A549 (cell line): Measurements from ENCODE around the gene CHST11. TPM values are rescaled to one million over a fixed set of nuclear protein-coding genes. Genes with fewer than 3 reads are reported as not detected.

Experiments
- ATAC-seq, 2 experiments: fragments of 200-7000 bp in 1 of 2; fragments of >200 bp in 1 of 2; cut with Nextera tagmentation in 1 of 2; cut with Tn5 transposase in 1 of 2; 3 replicates each; pipeline versions ENCODE4 v1.8.0 to v1.9.1; 2018 to 2020; ENCODE audit warnings: mild to moderate bottlenecking in 1 of 2, moderate library complexity in 1 of 2
- CTCF ChIA-PET: fragments of 300-600 bp; sonication (Branson Sonifier 250); formaldehyde crosslinking; extraction: SDS; loops from one replicate; lab custom pipeline; 2021; ENCODE audit warnings: antibody characterized with exemption, inconsistent platforms; lab: Yijun Ruan, JAX
- POLR2A ChIA-PET: fragments of 350-600 bp; formaldehyde crosslinking; extraction: SDS; loops from one replicate; lab custom pipeline; 2021; ENCODE audit warnings: antibody characterized with exemption, inconsistent platforms; lab: Yijun Ruan, JAX
- DNase-seq, 2 experiments: peaks; one replicate each; pipeline versions ENCODE4 v3.0.0 to v3.0.0-alpha.2; 2011 to 2016; ENCODE audit warnings: low read depth in 1 of 2, low spot score in 1 of 2
- FAIRE-seq: peaks from 2 replicates; lab custom pipeline; 2011; peaks lifted over from hg19 to GRCh38; lab: Jason Lieb, UNC
- H3K27ac ChIP-seq, 2 experiments: fragments of >200 bp; sonication (Bioruptor Twin); formaldehyde crosslinking; 3 replicates each; pipeline ENCODE4 v1.5.1; 2016 to 2017
- H3K4me1 ChIP-seq: fragments of >200 bp; sonication (Bioruptor Twin); formaldehyde crosslinking; 3 replicates; pipeline ENCODE4 v1.6.1; 2016
- H3K4me2 ChIP-seq: fragments of >200 bp; sonication (Bioruptor Twin); formaldehyde crosslinking; 3 replicates; pipeline ENCODE4 v1.6.1; 2016
- H3K4me3 ChIP-seq: fragments of >200 bp; sonication (Bioruptor Twin); formaldehyde crosslinking; 3 replicates; pipeline ENCODE4 v1.5.1; 2016
- H3K9me3 ChIP-seq: fragments of >200 bp; sonication (Bioruptor Twin); formaldehyde crosslinking; 3 replicates; pipeline ENCODE4 v1.6.1; 2016
- BHLHE40 ChIP-seq: IDR thresholded peaks from 2 replicates; pipeline ENCODE4 v1.6.1; 2012; ENCODE audit warnings: low read depth, low read length, inconsistent platforms
- CBX2 ChIP-seq: fragments of 200-600 bp; sonication (generic); IDR thresholded peaks from 2 replicates; pipeline ENCODE4 v1.6.1; 2016; ENCODE audit warnings: low read depth, mild to moderate bottlenecking, borderline replicate concordance
- EHMT2 ChIP-seq: fragments of 200-600 bp; sonication (generic); IDR thresholded peaks from 2 replicates; pipeline ENCODE4 v1.6.1; 2016; ENCODE audit warnings: antibody characterized with exemption, low read depth, mild to moderate bottlenecking, moderate library complexity
- FOXS1 ChIP-seq: fragments of 250-450 bp; sonication (Bioruptor Pico); IDR thresholded peaks from 2 replicates; pipeline ENCODE4 v1.5.0; 2020; ENCODE audit warnings: mild to moderate bottlenecking, moderate library complexity
- GATA3 ChIP-seq: IDR thresholded peaks from 2 replicates; pipeline ENCODE4 v1.6.1; 2012; ENCODE audit warnings: borderline replicate concordance
- HOXB13 ChIP-seq: fragments of 250-450 bp; sonication (Bioruptor Pico); IDR thresholded peaks from 2 replicates; pipeline ENCODE4 v1.5.0; 2020; ENCODE audit warnings: low read depth, mild to moderate bottlenecking, moderate library complexity
- JUNB ChIP-seq: fragments of >200 bp; sonication (Bioruptor Twin); formaldehyde crosslinking; IDR thresholded peaks from 2 replicates; pipeline ENCODE4 v1.6.1; 2016
- KDM1A ChIP-seq: fragments of 200-600 bp; sonication (generic); IDR thresholded peaks from 2 replicates; pipeline ENCODE4 v1.6.1; 2016; ENCODE audit warnings: low read depth, mild to moderate bottlenecking
- KDM5A ChIP-seq: fragments of 200-600 bp; sonication (generic); IDR thresholded peaks from 2 replicates; pipeline ENCODE4 v1.6.1; 2016; ENCODE audit warnings: antibody characterized with exemption, mild to moderate bottlenecking
- MAZ ChIP-seq: fragments of 150-350 bp; IDR thresholded peaks from 2 replicates; pipeline ENCODE4 v1.6.1; 2014; ENCODE audit warnings: antibody characterized with exemption, low read depth, low read length, borderline replicate concordance
- NFE2L2 ChIP-seq: fragments of 150-350 bp; conservative IDR thresholded peaks from 2 replicates; pipeline ENCODE4 v1.6.1; 2014; ENCODE audit warnings: low read length
- NR3C1 ChIP-seq: fragments of >200 bp; sonication (Bioruptor Twin); formaldehyde crosslinking; IDR thresholded peaks from 3 replicates; pipeline ENCODE4 v1.6.1; 2017
- PHF8 ChIP-seq: fragments of 200-600 bp; sonication (generic); IDR thresholded peaks from 2 replicates; pipeline ENCODE4 v1.6.1; 2016; ENCODE audit warnings: low read depth, mild to moderate bottlenecking, antibody characterized with exemption, moderate library complexity, borderline replicate concordance
- POLR2A ChIP-seq: IDR thresholded peaks from 2 replicates; pipeline ENCODE4 v1.6.1; 2012; ENCODE audit warnings: mild to moderate bottlenecking, low read length
- RCOR1 ChIP-seq: fragments of 150-350 bp; IDR thresholded peaks from 2 replicates; pipeline ENCODE4 v1.6.1; 2014; ENCODE audit warnings: antibody characterized with exemption, low read length, low read depth
- SREBF2 ChIP-seq: fragments of 450-650 bp; IDR thresholded peaks from 2 replicates; pipeline ENCODE4 v1.6.1; 2014; ENCODE audit warnings: mild to moderate bottlenecking, moderate library complexity
- TFCP2L1 ChIP-seq: fragments of 250-450 bp; sonication (Bioruptor Pico); IDR thresholded peaks from 2 replicates; pipeline ENCODE4 v1.5.0; 2021; ENCODE audit warnings: mild to moderate bottlenecking
- ZFP36 ChIP-seq: fragments of 450-650 bp; IDR thresholded peaks from 2 replicates; pipeline ENCODE4 v1.6.1; 2014; ENCODE audit warnings: borderline replicate concordance; ENCODE audit not compliant: partially characterized antibody
- ZSCAN20 ChIP-seq: fragments of 250-450 bp; sonication (Bioruptor Pico); IDR thresholded peaks from 2 replicates; pipeline ENCODE4 v1.8.0; 2022; ENCODE audit warnings: mild to moderate bottlenecking, moderate library complexity
- WGBS: methylation state at CpG from one replicate; pipeline ENCODE4 v1.1.6; 2017; ENCODE audit errors: missing lambda C conversion rate; 5-methylcytosine and 5-hydroxymethylcytosine counted together
- polyA plus RNA-seq, 4 experiments: library from polyadenylated mRNA; depleted of rRNA in 3 of 4; stranded (reverse); fragments of >200 nt; fragmentation: RNase III in 1 of 4; extraction: RNeasy Plus Mini Kit Qiagen cat#74134 plus additional on column Dnase treatment in 1 of 4; gene quantifications; 2 replicates in 3 of 4; 3 replicates in 1 of 4; pipeline ENCODE4 v1.2.3, GENCODE V29; 2011 to 2017
- TF ChIP-seq, protein P1 (sequence below): fragments of 250-450 bp; sonication (Bioruptor Pico); IDR thresholded peaks from 2 replicates; pipeline ENCODE4 v1.5.0; 2020; ENCODE audit warnings: low read depth, mild to moderate bottlenecking, moderate library complexity
- TF ChIP-seq, protein P2 (sequence below): IDR thresholded peaks from 2 replicates; pipeline ENCODE4 v1.6.1; 2012
- TF ChIP-seq, protein P3 (sequence below): IDR thresholded peaks from 2 replicates; pipeline ENCODE4 v1.6.1; 2012; ENCODE audit warnings: low read depth, borderline replicate concordance
- TF ChIP-seq, protein P4 (sequence below): fragments of >200 bp; sonication (Bioruptor Twin); formaldehyde crosslinking; IDR thresholded peaks from 2 replicates; pipeline ENCODE4 v1.6.1; 2016
- TF ChIP-seq, protein P5 (sequence below): IDR thresholded peaks from 2 replicates; pipeline ENCODE4 v1.6.1; 2012

The CHST11 gene
- polyA plus RNA-seq, 2 of the 4 experiments (the other 2 are of a cell fraction), result 19.2 to 21.8 TPM

DNA sequence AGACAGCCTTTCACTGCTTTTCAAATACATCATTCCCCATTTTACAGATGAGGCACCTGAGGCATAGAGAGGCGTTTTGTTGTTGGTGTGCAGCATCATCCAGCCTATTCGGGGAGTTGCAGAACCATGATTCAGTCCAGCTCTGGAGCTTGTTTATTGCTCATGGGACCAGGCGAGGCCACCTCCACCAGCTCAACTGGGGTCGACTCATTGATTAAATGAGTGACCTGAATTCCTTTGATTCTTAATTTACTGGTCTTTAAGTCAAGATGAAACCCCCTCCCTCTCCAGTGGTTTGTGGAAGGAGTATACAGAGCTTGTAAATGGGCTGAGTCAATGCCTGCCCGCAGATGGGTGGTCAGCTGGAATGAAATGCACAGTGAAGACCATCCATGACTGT is 161.9 kb downstream of the CHST11 start (continued):
- TF ChIP-seq TFCP2L1, result no peak

DNA sequence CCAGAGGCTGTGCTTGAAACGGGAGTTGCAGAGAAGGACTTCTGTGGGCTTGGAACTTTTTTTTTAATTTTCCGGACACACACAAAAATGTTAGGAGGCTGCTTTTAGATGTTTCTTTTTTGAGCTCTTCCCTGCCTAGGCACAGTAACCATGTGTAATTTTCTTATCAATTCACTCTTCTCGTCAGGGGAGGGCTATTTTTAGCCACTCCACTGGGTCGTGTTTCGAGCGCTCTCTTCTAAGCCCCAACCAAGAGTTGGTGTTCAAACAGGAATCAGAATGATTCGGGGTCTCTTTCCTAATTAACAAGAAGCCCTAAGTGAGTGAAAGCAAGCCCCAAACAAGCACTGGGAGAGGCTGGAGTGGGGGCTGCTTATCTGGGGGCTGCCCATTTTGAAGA is 162.6 kb downstream of the CHST11 start:
- no peak overlapping the region for H3K27ac ChIP-seq
- ChIA-PET POLR2A (no interaction called here), CTCF (no interaction called here)
- H3K4me2 ChIP-seq, result no peak overlapping the region
- FAIRE-seq (no peak), ATAC-seq (no peak), DNase-seq (no peak)
- H3K9me3 ChIP-seq, result no peaks in the 10 kb centered on the region
- TF ChIP-seq, protein P1, sequence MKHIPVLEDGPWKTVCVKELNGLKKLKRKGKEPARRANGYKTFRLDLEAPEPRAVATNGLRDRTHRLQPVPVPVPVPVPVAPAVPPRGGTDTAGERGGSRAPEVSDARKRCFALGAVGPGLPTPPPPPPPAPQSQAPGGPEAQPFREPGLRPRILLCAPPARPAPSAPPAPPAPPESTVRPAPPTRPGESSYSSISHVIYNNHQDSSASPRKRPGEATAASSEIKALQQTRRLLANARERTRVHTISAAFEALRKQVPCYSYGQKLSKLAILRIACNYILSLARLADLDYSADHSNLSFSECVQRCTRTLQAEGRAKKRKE (CRISPR knock-in tag), result no peak
- TF ChIP-seq KDM1A (no peak), ZFP36 (no peak), MAZ (no peak), NR3C1 (no peak), BHLHE40 (no peak), FOXS1 (CRISPR knock-in tag) (no peak), SREBF2 (no peak), KDM5A (no peak)
- TF ChIP-seq, protein P2, sequence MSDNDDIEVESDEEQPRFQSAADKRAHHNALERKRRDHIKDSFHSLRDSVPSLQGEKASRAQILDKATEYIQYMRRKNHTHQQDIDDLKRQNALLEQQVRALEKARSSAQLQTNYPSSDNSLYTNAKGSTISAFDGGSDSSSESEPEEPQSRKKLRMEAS, result no peak
- H3K4me3 ChIP-seq, result no peak overlapping the region
- 96% methylated on average over 7 of the region's 7 CpGs for WGBS
- H3K4me1 ChIP-seq, result no peaks in the 10 kb centered on the region

DNA sequence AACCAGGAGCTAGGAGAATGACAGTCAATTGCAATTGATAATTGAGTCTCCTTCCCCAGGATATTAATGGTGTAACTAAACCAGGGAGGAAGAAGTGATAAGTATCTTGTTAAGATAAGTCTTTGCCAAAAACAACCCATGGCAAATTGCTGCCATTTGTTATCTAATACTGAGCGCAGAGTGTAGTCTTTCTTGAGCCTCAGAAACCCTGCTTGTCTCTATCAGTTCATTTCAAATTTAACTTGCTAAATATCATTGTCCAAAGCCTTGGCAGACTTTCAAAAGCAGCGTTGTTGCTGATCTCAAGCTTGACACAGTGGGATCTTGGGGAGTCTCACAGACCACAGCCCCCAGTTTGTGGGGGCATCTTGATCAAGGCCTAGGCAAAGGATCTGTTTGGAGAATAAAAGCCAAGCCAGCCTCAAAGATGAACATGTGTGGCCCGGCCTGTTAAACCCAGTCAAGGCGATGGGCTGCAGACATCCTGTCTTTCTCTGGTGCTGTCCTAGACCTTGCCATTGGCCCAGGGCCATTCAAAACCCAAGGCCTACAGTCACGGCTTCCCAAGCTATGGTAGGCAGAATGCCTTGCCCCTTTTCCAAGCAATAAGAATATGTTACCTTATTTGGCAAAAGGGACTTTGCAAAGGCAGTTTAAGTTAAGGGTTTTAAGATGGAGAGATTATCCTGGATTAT is 164.2 kb downstream of the CHST11 start:
- ChIA-PET POLR2A (no interaction called here), CTCF (no interaction called here)
- Histone ChIP-seq H3K27ac (no peak overlapping the region), H3K9me3 (no peaks in the 10 kb centered on the region), H3K4me2 (no peak overlapping the region), H3K4me3 (no peak overlapping the region), H3K4me1 (0 out of 3 replicates have a peak, but pooled peaks cover 3% of the 10 kb centered on the region)
- TF ChIP-seq CBX2, result no peak
- TF ChIP-seq, protein P3, sequence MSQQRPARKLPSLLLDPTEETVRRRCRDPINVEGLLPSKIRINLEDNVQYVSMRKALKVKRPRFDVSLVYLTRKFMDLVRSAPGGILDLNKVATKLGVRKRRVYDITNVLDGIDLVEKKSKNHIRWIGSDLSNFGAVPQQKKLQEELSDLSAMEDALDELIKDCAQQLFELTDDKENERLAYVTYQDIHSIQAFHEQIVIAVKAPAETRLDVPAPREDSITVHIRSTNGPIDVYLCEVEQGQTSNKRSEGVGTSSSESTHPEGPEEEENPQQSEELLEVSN, result no peak
- TF ChIP-seq, protein P4, sequence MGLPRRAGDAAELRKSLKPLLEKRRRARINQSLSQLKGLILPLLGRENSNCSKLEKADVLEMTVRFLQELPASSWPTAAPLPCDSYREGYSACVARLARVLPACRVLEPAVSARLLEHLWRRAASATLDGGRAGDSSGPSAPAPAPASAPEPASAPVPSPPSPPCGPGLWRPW, result no peak
- no peak for TF ChIP-seq RCOR1
- no peak for TF ChIP-seq JUNB
- TF ChIP-seq, protein P5, sequence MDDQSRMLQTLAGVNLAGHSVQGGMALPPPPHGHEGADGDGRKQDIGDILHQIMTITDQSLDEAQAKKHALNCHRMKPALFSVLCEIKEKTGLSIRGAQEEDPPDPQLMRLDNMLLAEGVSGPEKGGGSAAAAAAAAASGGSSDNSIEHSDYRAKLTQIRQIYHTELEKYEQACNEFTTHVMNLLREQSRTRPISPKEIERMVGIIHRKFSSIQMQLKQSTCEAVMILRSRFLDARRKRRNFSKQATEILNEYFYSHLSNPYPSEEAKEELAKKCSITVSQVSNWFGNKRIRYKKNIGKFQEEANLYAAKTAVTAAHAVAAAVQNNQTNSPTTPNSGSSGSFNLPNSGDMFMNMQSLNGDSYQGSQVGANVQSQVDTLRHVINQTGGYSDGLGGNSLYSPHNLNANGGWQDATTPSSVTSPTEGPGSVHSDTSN, result no peak
- FAIRE-seq, result no peak
- ATAC-seq, result no peak
- whole genome bisulfite sequencing, result 92% methylated on average over 5 of the region's 5 CpGs
- no peak for DNase-seq

DNA sequence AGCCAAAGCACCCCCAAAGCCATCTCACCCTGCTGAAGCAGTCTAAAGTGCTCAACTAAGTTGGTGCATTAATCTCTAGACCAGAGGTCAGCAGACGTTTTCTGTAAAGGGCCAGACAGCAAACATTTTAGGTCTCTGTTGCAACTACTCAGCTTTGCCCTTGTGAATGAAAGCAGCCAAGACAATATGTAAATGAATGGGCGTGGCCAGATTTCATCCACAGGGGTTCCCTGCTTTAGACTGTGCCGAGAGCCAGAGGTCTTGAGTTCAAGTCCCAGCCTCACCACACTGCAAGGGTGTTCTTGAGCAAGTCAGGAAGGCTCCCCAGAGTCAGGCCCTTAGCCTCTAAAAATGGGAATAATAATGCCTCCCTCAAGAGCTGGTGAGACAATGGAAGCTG is 166.2 kb downstream of the CHST11 start:
- WGBS, result 64% methylated on average over 3 of the region's 3 CpGs
- ATAC-seq (no peak), FAIRE-seq (no peak), DNase-seq (no peak)
- ChIA-PET CTCF (interaction anchor here (0.6 to 1.3 kb wide), 3 partner anchors 8 to 249 kb away, joined by 3 to 4 read pairs (median 3); no protein-coding TSS in a partner anchor), POLR2A (no interaction called here)
- Histone ChIP-seq H3K9me3 (no peaks in the 10 kb centered on the region), H3K4me2 (no peak overlapping the region), H3K4me1 (0 out of 3 replicates have a peak, but pooled peaks cover 3% of the 10 kb centered on the region), H3K4me3 (no peak overlapping the region), H3K27ac (no peak overlapping the region)
- TF ChIP-seq, protein P5, result no peak
- TF ChIP-seq NFE2L2 (no peak), ZSCAN20 (no peak), POLR2A (no peak), SREBF2 (no peak), PHF8 (no peak), BHLHE40 (no peak), EHMT2 (no peak), KDM1A (no peak), MAZ (no peak), HOXB13 (no peak), GATA3 (no peak)
- TF ChIP-seq, protein P3, result no peak
- TF ChIP-seq, protein P1 (CRISPR knock-in tag), result no peak
